ENCODE data around the gene DNAI7.

The DNAI7 gene

GRCh38 chr12:25195056-25195971, at the start of gene DNAI7, which contains the start of gene ETFRF1:
DNAI7 (minus strand) TSS chr12:25195160; CDS start chr12:25195078, 82 bp downstream.
ETFRF1 (plus strand) TSS chr12:25195237; CDS start chr12:25203957, 8,720 bp downstream.
- peak; percentile 65; the same call in 1 of the 2 replicates for TF ChIP-seq POLR2A (IDR thresholded peaks at IDR 0.05; ENCODE audit: low read depth, low read length)
- DNase-seq (ENCODE audit: insufficient read length, low spot score) = peak; percentile 76
- FAIRE-seq = peak; percentile 87

DNA sequence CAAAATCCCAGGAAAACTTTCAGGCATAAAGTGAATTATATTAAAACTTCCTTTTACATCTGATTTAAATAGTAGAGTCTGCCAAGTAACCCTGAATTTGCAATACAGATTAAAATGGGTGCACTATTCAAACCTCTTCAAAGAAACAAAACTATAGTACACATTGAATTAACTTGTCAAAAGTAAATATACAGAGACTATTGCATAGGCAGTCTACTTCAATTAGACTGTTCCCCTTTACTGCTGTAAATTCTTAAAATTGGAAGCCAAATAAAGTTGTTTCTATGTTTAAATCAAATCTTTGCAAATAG, 48.7 kb upstream of the DNAI7 start:
- FAIRE-seq (no peak), DNase-seq (ENCODE audit: insufficient read length, low spot score) (no peak)
- no peak for TF ChIP-seq POLR2A (IDR thresholded peaks at IDR 0.05; ENCODE audit: low read depth, low read length)

- no peak for DNase-seq (ENCODE audit: insufficient read length, low spot score)
- FAIRE-seq = no peak
- no peak for TF ChIP-seq POLR2A (IDR thresholded peaks at IDR 0.05; ENCODE audit: low read depth, low read length)
Measured at GRCh38 chr12:25242981-25243679, 48.2 kb upstream of the DNAI7 start.

DNA sequence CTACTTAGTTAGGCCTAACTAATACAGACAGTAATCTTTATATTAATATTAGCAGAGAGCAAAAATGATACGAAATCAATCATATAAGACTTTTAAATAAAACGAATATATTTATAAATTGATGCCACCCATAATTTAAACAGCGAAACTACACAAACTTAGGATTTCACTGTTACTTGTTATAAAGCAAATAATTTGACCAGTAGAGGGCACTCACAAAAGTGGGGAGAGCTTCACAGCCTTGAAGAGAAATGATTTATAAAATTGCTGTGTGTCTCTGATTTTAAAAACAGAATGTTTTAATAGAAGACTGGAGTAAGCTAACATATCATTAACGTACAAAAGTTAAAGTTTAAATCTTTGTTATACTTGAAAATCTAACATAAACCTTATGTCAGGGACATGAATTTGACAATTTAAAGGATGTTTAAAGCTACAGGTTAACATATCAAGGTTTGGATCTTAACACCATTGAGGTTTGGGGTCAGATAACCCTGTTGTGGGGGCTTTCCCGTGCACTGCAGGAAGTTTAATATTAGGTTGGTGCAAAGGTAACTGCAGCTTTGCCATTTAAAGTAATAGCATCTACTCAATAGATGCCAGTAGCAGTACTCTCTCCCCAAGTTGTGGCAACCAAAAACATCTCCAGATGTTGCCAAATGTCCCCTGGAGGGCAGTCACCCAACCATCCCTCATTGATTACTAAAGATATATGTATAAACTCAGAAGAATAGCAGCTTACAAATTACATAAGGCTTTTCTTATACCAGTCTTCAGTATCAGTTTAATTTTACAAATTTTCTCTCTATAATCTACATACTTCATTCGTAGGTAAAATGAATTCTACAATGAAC, 46.4 kb upstream of the DNAI7 start:
- DNase-seq (ENCODE audit: insufficient read length, low spot score) (no peak), FAIRE-seq (no peak)
- TF ChIP-seq POLR2A (IDR thresholded peaks at IDR 0.05; ENCODE audit: low read depth, low read length) = no peak

- TF ChIP-seq POLR2A (IDR thresholded peaks at IDR 0.05; ENCODE audit: low read depth, low read length) = no peak
- DNase-seq (ENCODE audit: insufficient read length, low spot score) (no peak), FAIRE-seq (no peak)
Measured at GRCh38 chr12:25236626-25237025, 41.7 kb upstream of the DNAI7 start.

DNA sequence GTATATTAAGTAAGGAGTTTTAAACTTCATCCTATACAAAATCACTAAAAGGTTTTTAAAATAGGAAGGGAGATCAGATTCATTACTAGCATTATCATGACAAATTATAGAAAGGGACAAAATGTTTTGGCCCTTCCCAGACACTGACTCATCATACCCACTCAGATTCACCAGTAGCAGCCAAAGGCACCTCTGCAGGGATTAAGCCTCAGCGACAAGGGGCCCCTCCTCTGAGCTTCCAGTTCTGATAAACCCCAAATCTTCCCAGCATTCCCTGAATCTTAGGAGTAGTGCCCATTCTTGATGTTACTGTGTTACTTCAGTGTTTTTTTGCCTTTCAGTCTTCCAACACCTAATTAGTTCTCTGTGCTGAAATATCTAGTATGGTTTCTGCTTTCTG, 41.2 kb upstream of the DNAI7 start:
- TF ChIP-seq POLR2A (IDR thresholded peaks at IDR 0.05; ENCODE audit: low read depth, low read length) = no peak
- DNase-seq (ENCODE audit: insufficient read length, low spot score) = no peak
- FAIRE-seq = peak; percentile 87

DNA sequence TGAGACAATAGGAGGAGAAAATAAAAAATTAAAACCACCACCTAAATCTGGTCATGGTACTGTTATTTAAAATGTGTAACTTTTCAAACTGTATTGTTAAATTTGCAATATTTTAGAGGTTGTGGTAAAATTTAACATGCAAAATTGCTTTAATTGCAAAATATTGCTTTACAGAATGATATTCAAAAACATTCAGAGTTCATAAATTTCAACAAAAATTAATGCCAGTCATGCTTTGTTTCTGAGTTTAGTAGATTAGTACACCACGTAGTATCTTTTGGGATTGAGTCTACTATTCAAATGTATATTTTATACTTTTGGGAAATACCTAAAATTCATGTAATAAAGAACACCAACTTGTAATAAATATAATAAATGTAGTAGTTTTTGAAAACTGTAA, 18.4 kb upstream of the DNAI7 start:
- DNase-seq (ENCODE audit: insufficient read length, low spot score) = no peak
- TF ChIP-seq POLR2A (IDR thresholded peaks at IDR 0.05; ENCODE audit: low read depth, low read length) = no peak
- no peak for FAIRE-seq

- TF ChIP-seq POLR2A (IDR thresholded peaks at IDR 0.05; ENCODE audit: low read depth, low read length) = no peak
- DNase-seq (ENCODE audit: insufficient read length, low spot score) = no peak
- FAIRE-seq = no peak
Measured at GRCh38 chr12:25208554-25208953, 13.6 kb upstream of the DNAI7 start.

GRCh38 chr12:25207846-25208245, 12.9 kb upstream of the DNAI7 start:
- FAIRE-seq = peak; percentile 23

GRCh38 chr12:25207411-25207810, 12.5 kb upstream of the DNAI7 start:
- FAIRE-seq = no peak

More at GRCh38 chr12:25207846-25208245, 12.9 kb upstream of the DNAI7 start:
- no peak for TF ChIP-seq POLR2A (IDR thresholded peaks at IDR 0.05; ENCODE audit: low read depth, low read length)
- no peak for DNase-seq (ENCODE audit: insufficient read length, low spot score)

DNA sequence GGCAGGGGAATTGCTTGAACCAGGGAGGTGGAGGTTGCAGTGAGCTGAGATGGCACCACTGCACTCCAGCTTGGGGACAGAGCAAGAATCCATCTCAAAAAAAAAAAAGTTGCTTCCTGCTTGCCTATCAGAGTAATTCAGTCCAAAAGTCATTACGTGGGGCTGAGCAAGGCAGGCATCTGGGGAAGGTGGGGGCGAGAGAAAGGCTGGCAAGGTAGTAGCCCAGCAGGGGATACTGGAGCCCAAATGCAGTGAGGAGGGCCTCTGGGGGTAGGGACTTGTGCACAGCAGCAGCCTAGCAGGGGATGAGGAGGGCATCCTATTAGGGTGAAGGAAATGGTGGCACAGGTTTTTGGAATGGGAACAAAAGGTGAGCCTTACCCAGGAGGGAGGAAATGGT, 7.2 kb upstream of the DNAI7 start:
- FAIRE-seq = no peak
- TF ChIP-seq POLR2A (IDR thresholded peaks at IDR 0.05; ENCODE audit: low read depth, low read length) = no peak
- DNase-seq (ENCODE audit: insufficient read length, low spot score) = no peak

More at GRCh38 chr12:25207411-25207810, 12.5 kb upstream of the DNAI7 start:
- TF ChIP-seq POLR2A (IDR thresholded peaks at IDR 0.05; ENCODE audit: low read depth, low read length) = no peak
- no peak for DNase-seq (ENCODE audit: insufficient read length, low spot score)

DNA sequence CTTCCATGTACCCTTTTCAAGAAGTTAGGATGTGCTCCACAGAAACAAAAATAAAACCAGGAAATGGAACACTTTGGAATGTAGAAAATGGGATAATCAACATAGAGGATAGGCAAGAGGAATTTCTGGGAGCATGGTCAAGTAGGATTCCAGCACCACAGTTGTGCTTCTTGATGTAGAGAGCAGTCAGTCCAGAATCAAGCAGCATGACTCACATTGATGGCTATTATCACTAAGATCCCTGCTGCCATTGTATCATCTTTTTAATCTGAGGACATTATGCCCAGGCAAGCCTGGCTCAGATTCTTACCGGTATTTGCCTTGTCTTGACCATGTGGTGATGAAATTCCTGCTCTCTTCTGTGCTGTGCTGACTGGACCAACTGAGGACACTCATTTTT, 5.7 kb upstream of the DNAI7 start:
- no peak for TF ChIP-seq POLR2A (IDR thresholded peaks at IDR 0.05; ENCODE audit: low read depth, low read length)
- DNase-seq (ENCODE audit: insufficient read length, low spot score) (no peak), FAIRE-seq (peak; percentile 15)

DNA sequence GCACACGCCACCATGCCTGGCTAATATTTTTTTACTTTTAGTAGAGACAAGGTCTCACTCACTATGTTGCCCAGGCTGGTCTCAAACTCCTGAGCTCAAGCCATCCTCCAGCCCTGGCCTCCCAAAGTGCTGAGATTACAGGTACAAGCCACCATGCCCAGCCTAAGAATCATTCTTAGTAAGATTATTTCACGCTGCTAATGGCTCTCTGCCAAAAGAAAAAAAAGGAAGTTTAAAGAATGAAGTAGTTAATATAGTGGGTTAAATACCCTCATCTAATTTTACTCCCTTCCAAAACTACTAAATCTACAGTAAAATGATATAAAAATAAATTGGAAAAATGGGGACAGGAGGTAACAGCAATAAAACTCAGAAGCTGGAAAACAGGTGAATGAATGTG, 2.6 kb upstream of the DNAI7 start:
- no peak for FAIRE-seq

DNA sequence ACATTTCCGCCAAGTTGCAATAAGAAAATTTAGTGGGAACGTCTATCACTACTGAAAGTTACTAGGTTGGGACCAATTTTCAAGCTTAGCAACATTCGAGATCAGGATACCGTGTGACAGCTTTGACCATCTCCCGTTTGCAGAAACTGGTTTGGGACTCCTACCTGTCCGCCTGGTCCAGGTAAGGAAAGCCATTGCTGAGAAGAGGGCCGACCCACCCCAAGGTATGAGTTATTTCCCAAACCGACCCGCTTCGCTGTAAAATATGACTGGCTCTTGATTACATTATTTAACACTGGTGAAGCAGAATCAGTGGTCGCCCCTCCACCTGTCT, 271 bp downstream of the DNAI7 start:
- no peak for TF ChIP-seq POLR2A (IDR thresholded peaks at IDR 0.05; ENCODE audit: low read depth, low read length)
- no peak for DNase-seq (ENCODE audit: insufficient read length, low spot score)
- no peak for FAIRE-seq

More for the DNA sequence above, 2.6 kb upstream of the DNAI7 start:
- no peak for TF ChIP-seq POLR2A (IDR thresholded peaks at IDR 0.05; ENCODE audit: low read depth, low read length)
- DNase-seq (ENCODE audit: insufficient read length, low spot score) = no peak
